A172 (cell line): ENCODE results near the gene NEUROD6. TPM values are rescaled to one million over a fixed set of nuclear protein-coding genes. Genes with fewer than 3 reads are reported as not detected.

ENCODE experiments used
- DNase-seq: peaks from one replicate; pipeline ENCODE4 v3.0.0-alpha.2; 2015; ENCODE audit warnings: low spot score
- total RNA-seq: library from RNA; depleted of rRNA; stranded (reverse); fragments of >200 nt; shearing (Covaris generic); gene quantifications from 2 replicates; pipeline ENCODE4 v1.2.3, GENCODE V29; 2014

NEUROD6 gene
- total RNA-seq, 1 experiment from 2014 or later: not detected

DNA sequence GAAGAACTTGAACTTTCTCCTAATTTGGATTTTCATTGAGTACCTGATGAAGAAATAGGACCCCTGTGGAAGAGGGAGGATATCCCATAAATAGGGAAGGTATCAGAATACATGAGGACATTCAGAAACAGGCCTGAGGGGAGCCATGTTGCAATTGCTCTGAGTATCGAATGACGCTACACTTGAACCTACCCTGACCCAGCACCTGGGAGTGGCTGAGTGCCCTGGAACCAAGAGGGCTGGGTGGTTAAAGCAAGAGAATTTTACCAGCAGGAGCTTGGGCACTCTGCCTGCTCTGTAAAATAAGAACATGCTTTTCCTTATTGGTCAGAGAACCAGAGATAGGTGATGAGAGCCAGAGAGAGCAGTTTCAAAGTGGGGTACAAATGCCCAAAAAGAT lies 7.2 kb downstream of the NEUROD6 start:
- no peak for DNase-seq

GRCh38 chr7:31327071-31327470 lies 13.5 kb downstream of the NEUROD6 start:
- DNase-seq: peak; percentile 93

DNA sequence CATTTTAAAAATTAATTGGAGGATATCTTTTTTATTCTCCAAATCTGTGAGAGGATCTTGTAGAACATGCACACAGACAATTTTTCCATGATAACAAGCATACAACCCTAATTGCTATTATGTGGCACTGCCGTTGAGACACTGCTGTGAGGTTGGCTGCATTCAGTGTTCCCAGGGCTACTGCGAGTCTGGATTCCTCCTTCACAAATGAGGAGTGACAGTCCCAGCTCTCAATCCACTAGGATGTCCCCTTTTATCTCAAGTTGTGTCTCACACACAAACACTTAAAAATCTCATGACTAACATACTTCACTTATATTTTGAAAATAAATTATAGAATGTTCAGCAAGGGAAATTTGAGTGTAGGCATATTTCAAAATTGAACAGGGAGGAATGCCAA lies 14.1 kb downstream of the NEUROD6 start:
- no peak for DNase-seq

DNA sequence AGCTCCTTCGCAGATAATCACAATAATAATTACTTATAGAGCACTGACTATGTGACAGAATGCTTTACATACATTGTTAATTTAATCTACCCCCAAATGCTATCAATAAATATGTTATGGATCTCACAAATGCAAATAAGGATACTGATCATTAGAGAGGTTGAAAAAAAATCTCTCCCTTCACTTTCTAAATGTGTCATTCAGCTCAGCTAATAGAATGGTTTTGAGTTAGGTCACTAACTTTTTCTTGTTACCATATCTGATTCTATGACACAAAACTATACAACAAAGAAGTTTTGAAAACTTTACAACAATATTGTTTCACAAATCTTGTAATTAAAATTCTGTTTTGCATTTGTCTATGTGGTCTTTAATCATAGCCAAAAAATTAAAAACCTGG lies 17.4 kb downstream of the NEUROD6 start:
- DNase-seq: no peak

DNA sequence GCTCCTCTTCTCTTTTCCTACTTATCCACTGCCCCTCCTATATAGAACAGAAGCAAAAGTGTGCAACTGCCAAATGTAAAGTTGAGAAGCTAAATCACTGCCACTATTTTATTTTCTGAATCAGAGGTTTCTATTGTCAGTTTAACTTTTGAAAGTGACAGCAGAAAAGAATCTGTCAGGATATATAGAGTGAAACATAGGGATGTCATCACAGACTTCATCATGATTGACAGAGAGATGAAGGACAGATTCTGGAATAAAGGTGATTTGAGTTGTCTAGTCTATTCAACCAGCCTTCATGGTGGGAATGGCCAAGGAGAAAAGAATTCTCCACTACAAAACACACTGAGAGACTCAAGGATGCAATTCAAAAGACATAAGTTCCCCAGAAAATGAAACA lies 19.9 kb downstream of the NEUROD6 start:
- no peak for DNase-seq

- DNase-seq: no peak
Measured at GRCh38 chr7:31318313-31318712, 22.2 kb downstream of the NEUROD6 start.

GRCh38 chr7:31316876-31317275 lies 23.6 kb downstream of the NEUROD6 start:
- DNase-seq: no peak

GRCh38 chr7:31315758-31316157 lies 24.8 kb downstream of the NEUROD6 start:
- DNase-seq: no peak

DNA sequence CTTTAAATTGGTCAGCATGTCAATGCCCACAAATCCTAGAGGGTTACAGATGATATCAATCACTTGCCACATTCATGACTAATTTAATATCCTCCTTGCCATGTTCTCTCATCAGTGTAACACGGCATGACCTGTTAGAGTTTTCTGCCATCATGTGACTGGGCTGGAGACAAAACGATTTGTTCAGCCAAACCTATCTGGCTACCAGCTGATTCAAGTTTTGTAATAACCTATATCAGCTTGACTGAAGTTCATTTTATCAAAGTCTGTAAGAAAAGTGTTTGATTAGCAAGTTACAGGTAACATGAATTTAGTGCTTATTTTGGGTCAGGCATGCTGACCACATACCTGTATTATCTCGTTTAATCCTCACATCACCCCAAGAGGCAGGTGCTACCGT lies 25.7 kb downstream of the NEUROD6 start:
- DNase-seq: no peak

DNA sequence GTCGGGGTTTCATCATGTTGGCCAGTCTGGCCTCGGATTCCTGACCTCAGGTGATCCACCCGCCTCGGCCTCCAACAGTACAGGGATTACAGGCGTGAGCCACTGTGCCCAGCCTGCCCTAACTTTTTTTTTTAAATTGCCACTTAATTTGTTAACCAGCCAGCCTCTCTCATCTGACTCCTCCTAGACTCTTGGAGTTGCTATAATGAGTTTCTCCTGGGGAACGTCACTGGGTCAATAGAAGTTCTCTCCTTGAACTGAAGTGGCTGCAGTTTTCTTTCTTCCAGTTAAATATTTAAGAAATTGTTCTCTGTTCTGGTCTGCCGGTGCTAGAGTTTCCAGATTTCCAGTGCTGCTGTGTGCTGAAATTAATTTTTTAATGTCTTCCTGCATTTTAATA lies 27.6 kb downstream of the NEUROD6 start:
- DNase-seq: no peak

DNA sequence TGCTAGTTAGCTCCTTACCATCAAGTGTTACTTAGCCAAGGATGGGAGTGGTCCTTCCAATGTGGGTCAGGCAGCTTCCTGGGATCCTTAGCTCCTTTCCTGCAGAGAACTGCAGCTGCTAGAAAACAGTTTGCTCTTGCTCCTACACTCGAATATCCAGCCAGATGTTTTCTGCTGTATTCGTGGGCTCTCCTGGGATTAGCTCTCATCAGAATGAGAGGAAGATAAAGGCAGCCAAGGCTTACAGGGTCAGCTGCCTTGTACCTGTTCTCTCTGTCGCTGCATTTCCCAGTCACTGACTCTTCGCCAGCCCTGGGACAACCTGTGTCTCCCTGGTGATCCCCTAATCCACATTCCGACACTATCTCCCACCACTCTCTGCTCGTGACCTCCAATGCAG lies 29.0 kb downstream of the NEUROD6 start:
- DNase-seq: no peak

DNA sequence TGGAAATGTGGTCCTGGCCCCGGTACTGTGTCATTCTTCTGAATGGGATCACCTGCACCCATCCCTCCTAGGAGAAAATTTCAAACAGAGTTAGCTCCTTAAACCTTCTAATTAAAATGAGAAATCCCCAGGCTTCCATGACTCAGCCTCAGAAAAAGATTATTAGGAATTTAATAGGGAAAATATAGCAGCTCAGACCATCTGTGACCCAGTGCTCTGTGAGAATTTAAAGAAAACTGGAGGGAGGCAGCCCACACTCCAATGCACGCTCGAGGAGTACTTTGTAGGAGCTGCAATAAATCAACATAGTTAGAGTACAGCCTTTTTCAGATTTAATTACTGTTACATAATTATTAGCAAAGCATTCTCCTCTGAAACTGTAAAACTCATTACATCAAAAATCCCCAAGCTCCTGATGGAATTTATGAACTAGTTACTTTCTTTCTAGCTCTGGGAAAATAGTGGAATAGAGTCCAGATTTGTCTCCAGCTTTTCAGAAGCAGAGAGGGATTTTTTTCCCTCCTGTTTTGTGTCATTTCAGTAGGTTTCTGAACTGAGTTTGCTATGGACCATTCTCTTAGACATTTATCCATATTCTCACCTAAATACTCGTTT lies 30.1 kb downstream of the NEUROD6 start:
- DNase-seq: no peak

- DNase-seq: no peak
Measured at GRCh38 chr7:31309407-31309806, 31.1 kb downstream of the NEUROD6 start.

GRCh38 chr7:31308652-31309051 lies 31.9 kb downstream of the NEUROD6 start:
- DNase-seq: no peak

DNA sequence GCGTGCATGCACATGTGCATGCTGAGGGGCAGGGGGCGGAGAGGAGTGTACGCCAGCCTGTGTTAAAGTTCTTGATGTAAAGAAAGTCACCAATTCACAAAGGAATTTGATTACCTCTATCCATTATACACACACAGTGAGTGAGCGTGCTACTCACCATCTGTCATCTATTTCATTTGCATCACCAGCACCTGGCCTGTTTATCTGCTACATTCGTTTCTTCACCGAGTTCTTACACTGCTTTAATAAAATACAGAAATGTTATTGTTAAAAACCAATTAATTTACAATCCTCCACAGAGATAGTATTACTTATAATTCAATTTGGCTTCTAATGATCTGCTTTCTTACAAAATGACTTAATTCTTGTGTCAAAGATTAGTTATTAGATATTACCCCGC lies 32.6 kb downstream of the NEUROD6 start:
- DNase-seq: no peak

- DNase-seq: no peak
Measured at GRCh38 chr7:31305260-31305659, 35.3 kb downstream of the NEUROD6 start.

GRCh38 chr7:31304446-31304845 lies 36.1 kb downstream of the NEUROD6 start:
- DNase-seq: no peak

DNA sequence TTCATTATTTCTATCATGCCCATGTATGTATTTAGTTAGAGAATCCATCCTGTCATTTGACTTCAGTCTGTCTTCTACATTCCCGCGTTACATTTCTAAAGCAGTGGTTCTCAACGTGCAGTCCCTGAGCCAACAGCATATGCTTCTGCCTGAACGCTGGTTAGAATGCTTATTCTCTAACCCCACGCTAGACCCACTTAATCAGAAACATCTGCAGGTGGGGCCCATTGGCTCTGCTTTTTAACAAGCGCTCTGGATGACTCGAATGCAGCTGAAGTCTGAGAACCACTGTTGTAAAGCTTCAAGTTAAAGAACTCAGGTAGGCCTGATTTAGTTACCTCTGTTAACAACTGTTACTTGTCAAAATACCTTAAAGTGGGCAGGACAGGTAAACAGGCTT lies 38.2 kb downstream of the NEUROD6 start:
- DNase-seq: no peak

DNA sequence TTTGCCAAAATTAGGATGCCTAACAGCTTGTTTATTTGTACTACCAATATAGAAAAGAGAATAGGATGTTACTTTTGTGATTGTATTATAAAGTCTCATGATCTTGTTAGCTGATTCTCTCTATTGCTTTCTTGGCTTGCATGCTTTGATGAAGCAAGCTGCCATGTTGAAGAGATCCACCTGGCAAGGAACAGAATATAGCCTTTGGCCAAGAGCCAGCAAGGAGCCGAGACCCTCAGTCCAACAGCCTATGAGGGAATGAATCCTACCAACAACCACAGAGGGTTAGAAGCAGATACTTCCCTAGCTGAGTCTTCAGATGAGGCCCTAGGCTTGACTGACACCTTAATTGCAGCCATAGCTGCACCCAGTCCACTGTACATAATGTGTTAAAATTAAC lies 41.2 kb downstream of the NEUROD6 start:
- no peak for DNase-seq

GRCh38 chr7:31290601-31291000 lies 49.9 kb downstream of the NEUROD6 start:
- DNase-seq: no peak
